GM23338 (cell line): ENCODE data around the gene BRCC3. TPM values are rescaled to one million over a fixed set of nuclear protein-coding genes. Genes with fewer than 3 reads are reported as not detected.

ENCODE experiments used
- ATAC-seq: fragments of 200-7000 bp; cut with Tn5 transposase; 3 replicates; pipeline ENCODE4 v1.9.1; 2020
- DNase-seq: peaks from one replicate; pipeline ENCODE4 v3.0.0-alpha.2; 2015; ENCODE audit warnings: low spot score
- H2AFZ ChIP-seq: fragments of 200-600 bp; sonication (generic); 2 replicates; pipeline ENCODE4 v1.8.0; 2016; ENCODE audit warnings: antibody characterized with exemption, mild to moderate bottlenecking, moderate library complexity
- H3F3A ChIP-seq: fragments of 200-600 bp; sonication (generic); replicated peaks from 2 replicates; pipeline ENCODE4 v1.8.0; 2017; ENCODE audit warnings: antibody characterized with exemption, mixed run types, low read depth
- H3K27ac ChIP-seq: fragments of 200-600 bp; sonication (generic); 2 replicates; pipeline ENCODE4 v1.6.1; 2016; ENCODE audit warnings: low read depth
- H3K27me3 ChIP-seq: fragments of 200-600 bp; sonication (generic); 2 replicates; pipeline ENCODE4 v1.8.0; 2016; ENCODE audit warnings: mild to moderate bottlenecking, mixed run types, moderate library complexity; ENCODE audit not compliant: insufficient read depth
- H3K36me3 ChIP-seq: fragments of 200-600 bp; sonication (generic); 2 replicates; pipeline ENCODE4 v1.8.0; 2016; ENCODE audit warnings: mild to moderate bottlenecking; ENCODE audit not compliant: insufficient read depth
- H3K4me1 ChIP-seq: fragments of 200-600 bp; sonication (generic); 2 replicates; pipeline ENCODE4 v1.8.0; 2016; ENCODE audit warnings: mild to moderate bottlenecking, moderate library complexity; ENCODE audit not compliant: insufficient read depth
- H3K4me2 ChIP-seq: fragments of 200-600 bp; sonication (generic); 2 replicates; pipeline ENCODE4 v1.7.1; 2017; ENCODE audit warnings: mixed run types
- H3K4me3 ChIP-seq: fragments of 200-600 bp; sonication (generic); 2 replicates; pipeline ENCODE4 v1.6.1; 2016; ENCODE audit warnings: mixed run types
- H3K79me2 ChIP-seq: fragments of 200-600 bp; sonication (generic); replicated peaks from 2 replicates; pipeline ENCODE4 v1.8.0; 2017; ENCODE audit warnings: mild to moderate bottlenecking; ENCODE audit not compliant: insufficient read depth
- H3K9me2 ChIP-seq: fragments of 200-600 bp; sonication (generic); 2 replicates; pipeline ENCODE4 v1.8.0; 2017; ENCODE audit not compliant: insufficient read depth
- H4K20me1 ChIP-seq: fragments of 200-600 bp; sonication (generic); replicated peaks from 2 replicates; pipeline ENCODE4 v1.8.0; 2017; ENCODE audit warnings: mild to moderate bottlenecking; ENCODE audit not compliant: insufficient read depth
- H3K27ac Mint-ChIP-seq: 2 replicates; pipeline ENCODE4 v1.8.0; 2020; ENCODE audit warnings: inconsistent platforms, mild to moderate bottlenecking, moderate library complexity, mixed read lengths
- H3K27me3 Mint-ChIP-seq: 3 replicates; pipeline ENCODE4 v1.8.0; 2022; ENCODE audit warnings: low read depth, mild to moderate bottlenecking, moderate library complexity, mixed read lengths, inconsistent platforms; ENCODE audit not compliant: insufficient read depth, poor library complexity
- H3K36me3 Mint-ChIP-seq: 3 replicates; pipeline ENCODE4 v1.8.0; 2021; ENCODE audit warnings: low read depth, mild to moderate bottlenecking, inconsistent platforms, moderate library complexity, mixed read lengths
- H3K4me1 Mint-ChIP-seq: 3 replicates; pipeline ENCODE4 v1.8.0; 2020; ENCODE audit warnings: mild to moderate bottlenecking, inconsistent platforms, mixed read lengths
- H3K4me3 Mint-ChIP-seq: 3 replicates; pipeline ENCODE4 v1.8.0; 2021; ENCODE audit warnings: moderate library complexity, mild to moderate bottlenecking, inconsistent platforms, mixed read lengths
- H3K9me3 Mint-ChIP-seq: 3 replicates; pipeline ENCODE4 v1.8.0; 2020; ENCODE audit warnings: moderate library complexity, mild to moderate bottlenecking, inconsistent platforms, mixed read lengths
- CREB1 ChIP-seq: fragments of 250-450 bp; sonication (Bioruptor Pico); IDR thresholded peaks from 2 replicates; pipeline ENCODE4 v1.5.0; 2020; ENCODE audit warnings: low read depth, mild to moderate bottlenecking, moderate library complexity
- CTCF ChIP-seq, 2 experiments: fragments of 200-600 bp in 1 of 2; sonication (generic) in 1 of 2; conservative IDR thresholded peaks; 2 replicates each; pipeline versions ENCODE4 v1.5.1 to v1.6.1; 2016 to 2017; ENCODE audit warnings: antibody characterized with exemption in 2 of 2, low read depth in 2 of 2, mild to moderate bottlenecking in 2 of 2, moderate library complexity in 1 of 2
- EZH2 ChIP-seq: fragments of 200-600 bp; sonication (generic); IDR thresholded peaks from one replicate; pipeline ENCODE4 v1.8.0; 2017; ENCODE audit warnings: antibody characterized with exemption, mild to moderate bottlenecking, low read depth; ENCODE audit not compliant: unreplicated experiment
- EZH2phosphoT487 ChIP-seq: fragments of 200-600 bp; sonication (generic); IDR thresholded peaks from one replicate; pipeline ENCODE4 v1.8.1; 2018; ENCODE audit warnings: antibody characterized with exemption; ENCODE audit not compliant: unreplicated experiment
- JUNB ChIP-seq: IDR thresholded peaks from one replicate; pipeline ENCODE4 v1.6.1; 2016; ENCODE audit warnings: antibody characterized with exemption; ENCODE audit not compliant: unreplicated experiment
- NANOG ChIP-seq: IDR thresholded peaks from 2 replicates; pipeline ENCODE4 v1.6.1; 2016; ENCODE audit warnings: antibody characterized with exemption, borderline replicate concordance
- POLR2AphosphoS5 ChIP-seq: IDR thresholded peaks from 2 replicates; pipeline ENCODE4 v1.6.1; 2016; ENCODE audit warnings: antibody characterized with exemption, low read depth
- STAT1 ChIP-seq: IDR thresholded peaks from one replicate; pipeline ENCODE4 v1.6.1; 2016; ENCODE audit warnings: antibody characterized with exemption; ENCODE audit not compliant: unreplicated experiment
- ZNF114 ChIP-seq: fragments of 250-450 bp; sonication (Bioruptor Pico); IDR thresholded peaks from 2 replicates; pipeline ENCODE4 v1.5.0; 2020; ENCODE audit warnings: mild to moderate bottlenecking, moderate library complexity
- ZNF331 ChIP-seq: fragments of 250-450 bp; sonication (Bioruptor Pico); IDR thresholded peaks from 2 replicates; pipeline ENCODE4 v1.5.0; 2020; ENCODE audit warnings: low read depth, mild to moderate bottlenecking, moderate library complexity
- polyA plus RNA-seq: library from polyadenylated mRNA; unstranded; fragments of >200 nt; fragmentation: Nextera tagmentation; extraction: Ambion mirVana; gene quantifications from 2 replicates; pipeline ENCODE4 v1.2.1, GENCODE V29; 2016
- total RNA-seq: library from RNA; depleted of rRNA; stranded (reverse); fragments of >200 nt; shearing (Covaris generic); gene quantifications from 2 replicates; pipeline ENCODE4 v1.2.3, GENCODE V29; 2014
- TF ChIP-seq, protein P1 (sequence below): fragments of 250-450 bp; sonication (Bioruptor Pico); IDR thresholded peaks from 2 replicates; pipeline ENCODE4 v1.5.0; 2020; ENCODE audit warnings: mild to moderate bottlenecking, moderate library complexity
- TF ChIP-seq, protein P2 (sequence below): IDR thresholded peaks from one replicate; pipeline ENCODE4 v1.6.1; 2018; ENCODE audit warnings: antibody characterized with exemption; ENCODE audit not compliant: unreplicated experiment
- TF ChIP-seq, protein P3 (sequence below): IDR thresholded peaks from 2 replicates; pipeline ENCODE4 v1.6.1; 2016; ENCODE audit warnings: antibody characterized with exemption

Gene BRCC3
- total and polyA plus RNA-seq, 2 experiments from 2014 or later, result 18.4 to 26.7 TPM

- no peaks in the 10 kb centered on the region for H3K36me3 ChIP-seq
- no peaks in the 10 kb centered on the region for H3K4me1 Mint-ChIP-seq
- H2AFZ ChIP-seq, result no peak overlapping the region
- H3K4me2 ChIP-seq, result no peak overlapping the region
- H3K27me3 ChIP-seq, result no peaks in the 10 kb centered on the region
- no peaks in the 10 kb centered on the region for H3F3A ChIP-seq
- no peak overlapping the region for H3K27ac ChIP-seq
- no peak overlapping the region for H3K4me3 ChIP-seq
- H3K27me3 Mint-ChIP-seq, result peaks cover 3% of the 10 kb centered on the region
- no peak overlapping the region for H3K27ac Mint-ChIP-seq
- no peak for ATAC-seq
- H3K9me3 Mint-ChIP-seq, result no peaks in the 10 kb centered on the region
- H3K79me2 ChIP-seq, result no peaks in the 10 kb centered on the region
- peaks cover 18% of the 10 kb centered on the region for H3K36me3 Mint-ChIP-seq
- H3K4me3 Mint-ChIP-seq, result no peak overlapping the region
- no peaks in the 10 kb centered on the region for H3K4me1 ChIP-seq
- TF ChIP-seq STAT1, result no peak
- TF ChIP-seq ZNF114, result no peak
- TF ChIP-seq POLR2AphosphoS5, result no peak
- TF ChIP-seq, protein P1, sequence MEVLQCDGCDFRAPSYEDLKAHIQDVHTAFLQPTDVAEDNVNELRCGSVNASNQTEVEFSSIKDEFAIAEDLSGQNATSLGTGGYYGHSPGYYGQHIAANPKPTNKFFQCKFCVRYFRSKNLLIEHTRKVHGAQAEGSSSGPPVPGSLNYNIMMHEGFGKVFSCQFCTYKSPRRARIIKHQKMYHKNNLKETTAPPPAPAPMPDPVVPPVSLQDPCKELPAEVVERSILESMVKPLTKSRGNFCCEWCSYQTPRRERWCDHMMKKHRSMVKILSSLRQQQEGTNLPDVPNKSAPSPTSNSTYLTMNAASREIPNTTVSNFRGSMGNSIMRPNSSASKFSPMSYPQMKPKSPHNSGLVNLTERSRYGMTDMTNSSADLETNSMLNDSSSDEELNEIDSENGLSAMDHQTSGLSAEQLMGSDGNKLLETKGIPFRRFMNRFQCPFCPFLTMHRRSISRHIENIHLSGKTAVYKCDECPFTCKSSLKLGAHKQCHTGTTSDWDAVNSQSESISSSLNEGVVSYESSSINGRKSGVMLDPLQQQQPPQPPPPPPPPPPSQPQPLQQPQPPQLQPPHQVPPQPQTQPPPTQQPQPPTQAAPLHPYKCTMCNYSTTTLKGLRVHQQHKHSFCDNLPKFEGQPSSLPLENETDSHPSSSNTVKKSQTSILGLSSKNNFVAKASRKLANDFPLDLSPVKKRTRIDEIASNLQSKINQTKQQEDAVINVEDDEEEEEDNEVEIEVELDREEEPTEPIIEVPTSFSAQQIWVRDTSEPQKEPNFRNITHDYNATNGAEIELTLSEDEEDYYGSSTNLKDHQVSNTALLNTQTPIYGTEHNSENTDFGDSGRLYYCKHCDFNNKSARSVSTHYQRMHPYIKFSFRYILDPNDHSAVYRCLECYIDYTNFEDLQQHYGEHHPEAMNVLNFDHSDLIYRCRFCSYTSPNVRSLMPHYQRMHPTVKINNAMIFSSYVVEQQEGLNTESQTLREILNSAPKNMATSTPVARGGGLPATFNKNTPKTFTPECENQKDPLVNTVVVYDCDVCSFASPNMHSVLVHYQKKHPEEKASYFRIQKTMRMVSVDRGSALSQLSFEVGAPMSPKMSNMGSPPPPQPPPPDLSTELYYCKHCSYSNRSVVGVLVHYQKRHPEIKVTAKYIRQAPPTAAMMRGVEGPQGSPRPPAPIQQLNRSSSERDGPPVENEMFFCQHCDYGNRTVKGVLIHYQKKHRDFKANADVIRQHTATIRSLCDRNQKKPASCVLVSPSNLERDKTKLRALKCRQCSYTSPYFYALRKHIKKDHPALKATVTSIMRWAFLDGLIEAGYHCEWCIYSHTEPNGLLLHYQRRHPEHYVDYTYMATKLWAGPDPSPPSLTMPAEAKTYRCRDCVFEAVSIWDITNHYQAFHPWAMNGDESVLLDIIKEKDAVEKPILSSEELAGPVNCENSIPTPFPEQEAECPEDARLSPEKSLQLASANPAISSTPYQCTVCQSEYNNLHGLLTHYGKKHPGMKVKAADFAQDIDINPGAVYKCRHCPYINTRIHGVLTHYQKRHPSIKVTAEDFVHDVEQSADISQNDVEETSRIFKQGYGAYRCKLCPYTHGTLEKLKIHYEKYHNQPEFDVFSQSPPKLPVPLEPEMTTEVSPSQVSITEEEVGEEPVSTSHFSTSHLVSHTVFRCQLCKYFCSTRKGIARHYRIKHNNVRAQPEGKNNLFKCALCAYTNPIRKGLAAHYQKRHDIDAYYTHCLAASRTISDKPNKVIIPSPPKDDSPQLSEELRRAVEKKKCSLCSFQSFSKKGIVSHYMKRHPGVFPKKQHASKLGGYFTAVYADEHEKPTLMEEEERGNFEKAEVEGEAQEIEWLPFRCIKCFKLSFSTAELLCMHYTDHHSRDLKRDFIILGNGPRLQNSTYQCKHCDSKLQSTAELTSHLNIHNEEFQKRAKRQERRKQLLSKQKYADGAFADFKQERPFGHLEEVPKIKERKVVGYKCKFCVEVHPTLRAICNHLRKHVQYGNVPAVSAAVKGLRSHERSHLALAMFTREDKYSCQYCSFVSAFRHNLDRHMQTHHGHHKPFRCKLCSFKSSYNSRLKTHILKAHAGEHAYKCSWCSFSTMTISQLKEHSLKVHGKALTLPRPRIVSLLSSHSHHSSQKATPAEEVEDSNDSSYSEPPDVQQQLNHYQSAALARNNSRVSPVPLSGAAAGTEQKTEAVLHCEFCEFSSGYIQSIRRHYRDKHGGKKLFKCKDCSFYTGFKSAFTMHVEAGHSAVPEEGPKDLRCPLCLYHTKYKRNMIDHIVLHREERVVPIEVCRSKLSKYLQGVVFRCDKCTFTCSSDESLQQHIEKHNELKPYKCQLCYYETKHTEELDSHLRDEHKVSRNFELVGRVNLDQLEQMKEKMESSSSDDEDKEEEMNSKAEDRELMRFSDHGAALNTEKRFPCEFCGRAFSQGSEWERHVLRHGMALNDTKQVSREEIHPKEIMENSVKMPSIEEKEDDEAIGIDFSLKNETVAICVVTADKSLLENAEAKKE, result no peak
- TF ChIP-seq CTCF (conservative IDR thresholded peaks at IDR 0.05; ENCODE audit: low read depth in 2 of 2), result no peak
- TF ChIP-seq, protein P2, sequence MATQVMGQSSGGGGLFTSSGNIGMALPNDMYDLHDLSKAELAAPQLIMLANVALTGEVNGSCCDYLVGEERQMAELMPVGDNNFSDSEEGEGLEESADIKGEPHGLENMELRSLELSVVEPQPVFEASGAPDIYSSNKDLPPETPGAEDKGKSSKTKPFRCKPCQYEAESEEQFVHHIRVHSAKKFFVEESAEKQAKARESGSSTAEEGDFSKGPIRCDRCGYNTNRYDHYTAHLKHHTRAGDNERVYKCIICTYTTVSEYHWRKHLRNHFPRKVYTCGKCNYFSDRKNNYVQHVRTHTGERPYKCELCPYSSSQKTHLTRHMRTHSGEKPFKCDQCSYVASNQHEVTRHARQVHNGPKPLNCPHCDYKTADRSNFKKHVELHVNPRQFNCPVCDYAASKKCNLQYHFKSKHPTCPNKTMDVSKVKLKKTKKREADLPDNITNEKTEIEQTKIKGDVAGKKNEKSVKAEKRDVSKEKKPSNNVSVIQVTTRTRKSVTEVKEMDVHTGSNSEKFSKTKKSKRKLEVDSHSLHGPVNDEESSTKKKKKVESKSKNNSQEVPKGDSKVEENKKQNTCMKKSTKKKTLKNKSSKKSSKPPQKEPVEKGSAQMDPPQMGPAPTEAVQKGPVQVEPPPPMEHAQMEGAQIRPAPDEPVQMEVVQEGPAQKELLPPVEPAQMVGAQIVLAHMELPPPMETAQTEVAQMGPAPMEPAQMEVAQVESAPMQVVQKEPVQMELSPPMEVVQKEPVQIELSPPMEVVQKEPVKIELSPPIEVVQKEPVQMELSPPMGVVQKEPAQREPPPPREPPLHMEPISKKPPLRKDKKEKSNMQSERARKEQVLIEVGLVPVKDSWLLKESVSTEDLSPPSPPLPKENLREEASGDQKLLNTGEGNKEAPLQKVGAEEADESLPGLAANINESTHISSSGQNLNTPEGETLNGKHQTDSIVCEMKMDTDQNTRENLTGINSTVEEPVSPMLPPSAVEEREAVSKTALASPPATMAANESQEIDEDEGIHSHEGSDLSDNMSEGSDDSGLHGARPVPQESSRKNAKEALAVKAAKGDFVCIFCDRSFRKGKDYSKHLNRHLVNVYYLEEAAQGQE, result no peak
- no peak for TF ChIP-seq CREB1
- TF ChIP-seq EZH2, result no peak
- no peak for TF ChIP-seq JUNB
- TF ChIP-seq NANOG, result no peak
- TF ChIP-seq EZH2phosphoT487, result no peak
- TF ChIP-seq, protein P3, sequence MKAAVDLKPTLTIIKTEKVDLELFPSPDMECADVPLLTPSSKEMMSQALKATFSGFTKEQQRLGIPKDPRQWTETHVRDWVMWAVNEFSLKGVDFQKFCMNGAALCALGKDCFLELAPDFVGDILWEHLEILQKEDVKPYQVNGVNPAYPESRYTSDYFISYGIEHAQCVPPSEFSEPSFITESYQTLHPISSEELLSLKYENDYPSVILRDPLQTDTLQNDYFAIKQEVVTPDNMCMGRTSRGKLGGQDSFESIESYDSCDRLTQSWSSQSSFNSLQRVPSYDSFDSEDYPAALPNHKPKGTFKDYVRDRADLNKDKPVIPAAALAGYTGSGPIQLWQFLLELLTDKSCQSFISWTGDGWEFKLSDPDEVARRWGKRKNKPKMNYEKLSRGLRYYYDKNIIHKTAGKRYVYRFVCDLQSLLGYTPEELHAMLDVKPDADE, result no peak
- no peak for TF ChIP-seq ZNF331 (CRISPR knock-in tag)
- DNase-seq, result no peak
- H3K9me2 ChIP-seq, result no peaks in the 10 kb centered on the region
- no peaks in the 10 kb centered on the region for H4K20me1 ChIP-seq
These were observed 15.8 kb downstream of the BRCC3 start for GRCh38 chrX:155086961-155087735.
